Mucosa of rectum (tissue), 2 donors: Measurements from ENCODE around the gene METTL2A.
"Not testable (repeated sequence)": the region's sequence is repeated elsewhere in the genome, so short reads cannot be mapped to it uniquely, and the experiment has no call there.

ENCODE experiments used
- H3K27ac ChIP-seq, 2 donors: one replicate each; pipeline ENCODE4 v1.7.0; 2013; ENCODE audit warnings: inconsistent platforms in 2 of 2, low read depth in 2 of 2, low read length in 2 of 2
- H3K27me3 ChIP-seq, 2 donors: one replicate each; pipeline ENCODE4 v1.7.0; 2013; ENCODE audit warnings: low read length in 2 of 2; ENCODE audit not compliant: control insufficient read depth in 2 of 2, insufficient read depth in 2 of 2
- H3K36me3 ChIP-seq, 2 donors: one replicate each; pipeline ENCODE4 v1.7.0; 2013; ENCODE audit warnings: low read length in 2 of 2; ENCODE audit not compliant: control insufficient read depth in 2 of 2, insufficient read depth in 2 of 2
- H3K4me1 ChIP-seq, 2 donors: one replicate each; pipeline ENCODE4 v1.7.0; 2013; ENCODE audit warnings: low read length in 2 of 2, mild to moderate bottlenecking in 1 of 2; ENCODE audit not compliant: control insufficient read depth in 2 of 2, insufficient read depth in 2 of 2
- H3K4me3 ChIP-seq, 2 donors: one replicate each; pipeline ENCODE4 v1.7.0; 2013; ENCODE audit warnings: low read length in 2 of 2
- H3K9ac ChIP-seq, 2 donors: one replicate each; pipeline ENCODE4 v1.7.0; 2013; ENCODE audit warnings: low read length in 2 of 2, low read depth in 1 of 2, mild to moderate bottlenecking in 1 of 2
- H3K9me3 ChIP-seq, 2 donors: one replicate each; pipeline ENCODE4 v1.7.0; 2013; ENCODE audit warnings: low read length in 2 of 2; ENCODE audit not compliant: control insufficient read depth in 2 of 2
- donor health status: healthy.
- donor health status: Normal muscosa, but diverticular disease.

The METTL2A gene

DNA sequence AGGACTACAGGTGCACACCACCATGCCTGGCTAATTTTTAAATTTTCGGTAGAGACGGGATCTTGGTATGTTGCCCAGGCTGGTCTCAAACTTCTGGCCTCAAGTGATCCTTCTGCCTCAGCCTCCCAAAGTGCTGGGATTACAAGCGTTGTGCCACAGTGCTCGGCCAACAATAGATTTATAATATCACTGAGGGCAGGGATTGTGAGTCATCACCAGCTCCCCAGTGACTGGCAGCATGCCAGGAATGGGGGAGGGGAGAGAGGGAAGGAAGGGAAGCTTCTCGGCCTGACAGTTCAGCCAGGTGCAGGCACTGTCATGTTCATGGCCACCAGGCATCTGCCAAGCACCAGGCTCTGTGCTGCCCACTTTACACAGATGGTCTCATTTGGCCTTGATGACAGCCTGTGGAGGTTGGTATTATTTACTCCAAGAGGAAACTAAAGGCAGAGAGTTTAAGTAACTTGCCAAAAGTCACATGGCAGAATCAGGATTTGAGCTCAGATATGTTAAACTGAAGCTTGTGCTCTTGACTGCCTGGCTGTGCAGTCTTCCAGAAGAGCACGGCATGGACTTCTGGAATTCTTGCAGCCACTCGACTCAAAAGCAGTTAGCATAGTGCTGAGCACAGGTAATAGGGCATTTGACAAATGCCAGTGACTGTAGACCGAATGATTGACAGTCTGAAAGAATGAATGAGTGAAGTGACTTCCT lies 47.1 kb downstream of the METTL2A start:
- H3K4me3 ChIP-seq, H3K9me3 ChIP-seq, H3K36me3 ChIP-seq, H3K9ac ChIP-seq, H3K27me3 ChIP-seq, H3K4me1 ChIP-seq: not testable (repeated sequence)
- peak overlapping the region; percentile 74 to 76 for H3K27ac ChIP-seq

DNA sequence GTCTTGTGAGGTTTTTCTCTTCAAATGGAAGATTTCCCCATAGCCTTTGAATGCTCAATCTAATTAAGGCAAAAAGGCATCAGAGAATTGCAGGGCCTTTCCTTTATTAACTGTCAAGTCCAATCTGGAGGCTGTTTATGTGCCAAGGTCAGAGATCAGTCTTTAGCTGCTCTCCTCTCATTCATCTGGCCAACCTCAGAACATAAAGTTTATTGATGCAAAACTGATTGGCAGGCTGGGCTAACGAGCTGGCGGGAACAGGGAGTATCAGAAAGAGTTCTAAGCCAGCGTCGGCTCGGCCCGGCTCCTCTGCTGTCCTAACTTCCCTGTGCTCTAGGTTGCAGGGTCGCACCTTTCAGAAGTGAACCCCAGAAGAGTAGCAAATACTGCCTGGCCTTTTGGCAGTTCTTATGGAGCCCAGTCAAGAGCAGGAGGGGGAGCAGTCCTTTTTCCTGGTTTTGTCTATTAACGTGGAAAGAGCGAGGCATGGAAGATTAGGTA lies 47.7 kb downstream of the METTL2A start:
- H3K9me3 ChIP-seq, H3K27me3 ChIP-seq, H3K36me3 ChIP-seq, H3K9ac ChIP-seq, H3K4me1 ChIP-seq, H3K4me3 ChIP-seq: not testable (repeated sequence)
- H3K27ac ChIP-seq: peak overlapping the region; percentile 76 to 82

DNA sequence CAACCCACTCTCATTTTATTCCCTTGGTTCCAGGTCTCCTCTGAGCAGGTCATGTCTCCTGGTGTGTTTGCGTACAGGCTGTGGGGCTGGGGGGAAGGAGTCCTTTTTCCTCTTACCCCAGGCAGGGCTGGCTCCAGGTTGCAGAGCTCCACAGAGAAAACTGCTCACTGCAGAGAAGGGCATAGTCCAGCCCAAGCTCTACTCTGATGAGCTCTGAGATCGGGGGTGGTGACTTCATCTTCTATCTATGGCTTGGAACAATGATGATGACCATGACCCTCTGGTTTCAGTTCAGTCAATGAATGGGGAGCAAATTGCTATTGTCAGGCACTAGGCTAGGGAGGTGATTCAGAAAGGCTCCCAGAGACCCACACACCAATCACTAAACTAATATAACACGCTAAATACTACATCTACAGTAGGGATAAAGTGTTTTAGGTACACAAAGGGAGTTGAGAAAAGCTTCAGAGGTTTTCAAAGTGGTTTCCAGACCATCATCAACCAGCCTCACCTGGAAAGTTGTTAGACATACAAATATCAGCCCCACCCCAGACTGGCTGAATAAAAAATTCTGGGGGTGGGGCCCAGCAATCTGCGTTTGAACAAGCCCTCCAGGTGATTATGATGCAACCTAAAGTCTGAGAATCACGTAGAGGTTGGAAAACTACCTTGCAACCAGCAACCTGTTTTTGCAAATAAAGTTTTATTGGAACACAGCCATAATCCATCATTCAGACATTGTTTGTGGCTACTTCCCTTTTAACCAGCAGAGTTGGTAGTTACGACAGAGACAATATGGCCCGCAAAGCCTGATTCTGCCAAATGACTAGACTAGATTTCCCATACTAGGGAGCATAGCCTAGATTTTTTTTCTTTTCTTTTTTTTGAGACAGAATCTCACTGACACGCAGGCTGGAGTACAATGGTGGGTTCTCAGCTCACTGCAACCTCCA lies 49.6 kb downstream of the METTL2A start:
- H3K36me3 ChIP-seq, H3K9ac ChIP-seq, H3K4me3 ChIP-seq, H3K4me1 ChIP-seq, H3K27me3 ChIP-seq, H3K9me3 ChIP-seq: not testable (repeated sequence)
- H3K27ac ChIP-seq: peak overlapping the region; percentile 9 to 47

GRCh38 chr17:62477111-62477510 lies 53.4 kb downstream of the METTL2A start:
- not testable (repeated sequence) for H3K27me3 ChIP-seq, H3K4me1 ChIP-seq, H3K36me3 ChIP-seq, H3K9me3 ChIP-seq, H3K27ac ChIP-seq
- Histone ChIP-seq H3K4me3 (peak overlapping the region in 1 of 2 donors; percentile 14), H3K9ac (peak overlapping the region; percentile 56 to 72)

- H3K9ac ChIP-seq: peak overlapping the region; percentile 56 to 72
- peak overlapping the region; percentile 77 to 79 for H3K27ac ChIP-seq
- H3K4me3 ChIP-seq: peak overlapping the region; percentile 44 to 67
Observed at GRCh38 chr17:62477718-62478408, 54.2 kb downstream of the METTL2A start.

DNA sequence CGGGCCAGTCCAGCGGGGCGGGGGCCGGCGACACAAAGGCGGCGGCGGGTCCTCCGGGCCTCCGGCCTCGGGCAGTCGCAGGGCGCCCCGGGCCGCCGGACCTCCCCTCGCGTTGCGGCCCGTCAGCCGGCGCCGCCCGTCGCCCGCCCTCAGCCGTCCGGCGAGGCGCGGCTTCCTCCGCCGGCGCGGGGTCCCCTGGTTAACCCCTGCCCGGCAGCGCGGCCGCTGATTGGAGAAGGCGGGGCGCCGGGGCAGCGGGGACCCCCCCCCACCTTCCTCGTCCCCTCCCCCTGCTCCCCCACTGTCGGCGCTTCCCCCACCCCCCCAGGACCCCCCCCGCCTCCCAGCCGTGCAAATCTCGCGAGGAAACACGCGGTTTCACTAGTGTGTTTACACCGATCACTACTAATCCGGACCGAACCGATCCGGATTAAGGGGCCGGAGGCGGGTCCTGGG lies 54.8 kb downstream of the METTL2A start, which contains the start of gene TLK2:
TLK2 (plus strand) TSS at position 402 of the 456 bp plus-strand sequence. CDS start 2,301 bp downstream, outside the sequence.
- Histone ChIP-seq H3K27me3 (no peaks in the 10 kb centered on the region), H3K4me1 (peaks cover 2 to 4% of the 10 kb centered on the region in 2 donors), H3K9me3 (no peaks in the 10 kb centered on the region), H3K27ac (peak within 1 kb of the TSS; percentile 83 to 89), H3K36me3 (peaks cover 0 to 2% of the 10 kb centered on the region in 2 donors), H3K4me3 (peak within 1 kb of the TSS; percentile 63 to 76), H3K9ac (peak within 1 kb of the TSS; percentile 65 to 79)

More at GRCh38 chr17:62477718-62478408, 54.2 kb downstream of the METTL2A start:
- H3K27me3 ChIP-seq, H3K4me1 ChIP-seq, H3K36me3 ChIP-seq, H3K9me3 ChIP-seq: not testable (repeated sequence)

DNA sequence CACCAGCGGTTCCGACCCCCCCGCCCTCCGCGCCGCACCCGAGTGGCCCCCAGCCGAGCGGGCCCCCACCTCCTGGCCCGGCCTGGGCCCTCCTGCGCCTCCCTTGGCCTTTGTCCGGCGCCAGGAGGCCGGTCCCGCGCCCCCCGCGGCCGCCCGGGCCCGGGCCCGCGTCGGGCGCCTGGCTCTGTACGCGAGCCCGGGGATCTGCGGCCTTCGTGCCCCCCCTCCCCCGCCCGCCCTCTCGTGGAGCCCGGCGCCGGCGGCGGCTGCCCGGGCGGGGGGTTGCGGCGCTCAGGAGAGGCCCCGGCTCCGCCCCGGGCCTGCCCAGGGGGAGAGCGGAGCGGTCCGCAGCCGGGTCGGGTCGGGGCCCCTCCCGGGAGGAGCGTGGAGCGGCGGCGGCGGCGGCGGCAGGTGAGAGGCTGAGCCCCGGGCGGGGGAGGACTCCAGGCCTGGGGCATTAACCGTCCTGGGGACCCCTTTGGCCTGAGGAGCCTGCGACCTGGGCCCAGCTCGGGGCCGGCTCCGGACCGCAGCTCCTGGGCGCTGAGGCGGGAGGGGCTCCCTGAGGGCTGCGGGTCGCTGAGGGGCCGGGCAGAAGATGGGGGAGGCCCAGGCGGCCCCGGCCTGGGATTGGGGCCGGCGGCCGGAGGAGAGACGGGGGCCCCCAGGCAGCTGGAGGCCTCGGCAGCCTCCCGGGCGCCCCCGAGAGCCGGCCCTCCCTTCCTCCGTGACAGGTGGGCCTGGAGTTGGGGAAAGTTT lies 55.4 kb downstream of the METTL2A start:
- not testable (repeated sequence) for H3K9me3 ChIP-seq, H3K27me3 ChIP-seq, H3K36me3 ChIP-seq, H3K4me1 ChIP-seq
- Histone ChIP-seq H3K9ac (peak overlapping the region; percentile 32 to 79), H3K27ac (peak overlapping the region; percentile 83 to 89), H3K4me3 (peak overlapping the region; percentile 63 to 76)

GRCh38 chr17:62479639-62480258 lies 56.1 kb downstream of the METTL2A start:
- Histone ChIP-seq H3K4me3 (peak overlapping the region; percentile 63 to 76), H3K9ac (peak overlapping the region; percentile 65 to 79), H3K27ac (peak overlapping the region; percentile 83 to 89)
- H3K4me1 ChIP-seq, H3K27me3 ChIP-seq, H3K9me3 ChIP-seq, H3K36me3 ChIP-seq: not testable (repeated sequence)

GRCh38 chr17:62482553-62482952 lies 58.9 kb downstream of the METTL2A start:
- H3K27me3 ChIP-seq, H3K9ac ChIP-seq, H3K4me3 ChIP-seq, H3K9me3 ChIP-seq, H3K4me1 ChIP-seq, H3K36me3 ChIP-seq, H3K27ac ChIP-seq: not testable (repeated sequence)
